C4-2B (cell line): ENCODE data around the gene PCNT.

Source experiments
- CTCF ChIP-seq: fragments of 450-650 bp; conservative IDR thresholded peaks from 2 replicates; pipeline ENCODE4 v1.5.1; 2017; ENCODE audit warnings: mild to moderate bottlenecking
- ZFX ChIP-seq: fragments of 450-650 bp; IDR thresholded peaks from 2 replicates; pipeline ENCODE4 v1.6.1; 2017

DNA sequence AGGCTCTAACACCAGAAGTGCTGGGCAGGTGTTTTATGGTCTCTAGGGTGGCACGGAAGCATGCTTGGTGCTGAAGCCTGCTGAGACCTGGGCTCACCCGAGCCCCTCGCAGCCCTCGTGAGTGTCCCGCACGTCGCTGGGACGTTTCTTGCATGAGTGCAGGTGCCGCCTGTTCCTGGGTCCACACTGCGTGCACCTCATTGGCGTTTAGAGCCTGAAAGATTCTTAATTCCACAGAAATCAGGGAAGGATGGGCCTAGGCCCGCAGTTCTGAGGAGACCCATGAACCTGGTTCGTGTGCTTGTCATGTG lies 91.0 kb downstream of the PCNT start:
- TF ChIP-seq CTCF (no peak), ZFX (no peak)
